Dermis microvascular lymphatic vessel endothelial cell (primary cell): ENCODE data around the gene ZNF346. TPM values are rescaled to one million over a fixed set of nuclear protein-coding genes. Genes with fewer than 3 reads are reported as not detected.

Source experiments
- DNase-seq, 2 donors: peaks; one replicate each; pipeline versions ENCODE4 v3.0.0 to v3.0.0-alpha.2; 2010; ENCODE audit warnings: low read depth in 2 of 2
- total RNA-seq: library from RNA; depleted of rRNA; stranded (reverse); fragments of >200 nt; gene quantifications from 2 replicates; pipeline ENCODE4 v1.2.1, GENCODE V29; 2014

ZNF346 gene
- total RNA-seq, 1 donor from 2014 or later, result 13.6 TPM

GRCh38 chr5:177093803-177094202 is 71.3 kb downstream of the ZNF346 start:
- no peak for DNase-seq

GRCh38 chr5:177094224-177095087 is 72.0 kb downstream of the ZNF346 start:
- DNase-seq, result no peak

- no peak for DNase-seq
These were observed 72.7 kb downstream of the ZNF346 start for GRCh38 chr5:177095088-177095669.

- no peak for DNase-seq
These were observed 73.9 kb downstream of the ZNF346 start for GRCh38 chr5:177096162-177097015.

- no peak for DNase-seq
These were observed 74.8 kb downstream of the ZNF346 start for GRCh38 chr5:177097016-177097985.

- no peak for DNase-seq
These were observed 75.6 kb downstream of the ZNF346 start for GRCh38 chr5:177098120-177098469.

- DNase-seq, result no peak
These were observed 76.1 kb downstream of the ZNF346 start for GRCh38 chr5:177098470-177099141.

GRCh38 chr5:177099422-177100093 is 77.1 kb downstream of the ZNF346 start:
- no peak for DNase-seq

- DNase-seq, result no peak
These were observed 78.2 kb downstream of the ZNF346 start for GRCh38 chr5:177100714-177101121.

GRCh38 chr5:177103523-177104253 is 81.2 kb downstream of the ZNF346 start:
- DNase-seq, result peak in 1 of 2 donors; percentile 23

- no peak for DNase-seq
These were observed 83.4 kb downstream of the ZNF346 start for GRCh38 chr5:177105691-177106476.

- no peak for DNase-seq
These were observed 84.7 kb downstream of the ZNF346 start for GRCh38 chr5:177107159-177107558.

- no peak for DNase-seq
These were observed 87.3 kb downstream of the ZNF346 start for GRCh38 chr5:177109810-177110209.

- DNase-seq, result peak in 1 of 2 donors; percentile 60
These were observed 89.4 kb downstream of the ZNF346 start for GRCh38 chr5:177111720-177112394.

GRCh38 chr5:177112589-177113220 is 90.2 kb downstream of the ZNF346 start:
- DNase-seq, result no peak

GRCh38 chr5:177113566-177114424 is 91.3 kb downstream of the ZNF346 start:
- peak; percentile 47 to 67 for DNase-seq
